ENCODE data around the gene HBZ.
"Not testable (repeated sequence)": the region's sequence is repeated elsewhere in the genome, so short reads cannot be mapped to it uniquely, and the experiment has no call there.

Gene HBZ

DNA sequence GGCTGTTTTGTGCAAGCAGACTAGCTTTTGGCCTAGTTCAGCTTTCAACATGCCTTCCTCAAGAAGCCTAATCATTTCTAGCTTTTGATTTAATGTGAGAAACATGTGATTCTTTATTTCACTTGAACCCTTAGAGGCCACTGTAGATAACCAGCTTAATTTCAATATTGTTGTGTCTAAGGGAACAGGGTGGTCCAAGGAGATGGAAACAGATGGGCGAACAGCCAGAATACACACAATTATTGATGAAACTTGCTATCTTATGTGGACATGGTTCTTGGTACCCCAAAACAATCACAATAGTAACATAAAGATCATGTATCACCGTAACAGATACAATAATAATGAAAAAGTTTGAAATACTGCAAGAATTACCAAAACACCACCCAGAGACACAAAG, 18.7 kb upstream of the HBZ start:
- DNase-seq (ENCODE audit: low spot score) = no peak

DNA sequence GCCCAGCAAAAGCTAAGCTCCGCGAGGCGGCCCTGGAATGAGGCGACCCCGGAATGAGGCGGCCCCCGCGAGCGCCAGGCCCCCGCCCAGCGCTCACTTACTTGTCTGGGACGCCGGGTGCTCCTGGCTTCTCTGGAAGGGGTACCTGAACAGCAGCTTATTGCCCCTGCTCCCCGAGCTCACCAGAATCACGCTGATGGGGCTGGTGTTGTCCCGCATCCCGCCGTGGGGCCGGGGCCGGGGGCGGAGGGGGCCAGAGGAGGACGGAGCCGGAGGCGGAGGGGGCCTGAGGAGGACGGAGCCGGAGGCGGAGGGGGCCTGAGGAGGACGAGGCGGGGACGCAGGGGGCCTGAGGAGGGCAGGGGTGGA, 14.4 kb upstream of the HBZ start:
- DNase-seq (ENCODE audit: low spot score) = no peak

DNA sequence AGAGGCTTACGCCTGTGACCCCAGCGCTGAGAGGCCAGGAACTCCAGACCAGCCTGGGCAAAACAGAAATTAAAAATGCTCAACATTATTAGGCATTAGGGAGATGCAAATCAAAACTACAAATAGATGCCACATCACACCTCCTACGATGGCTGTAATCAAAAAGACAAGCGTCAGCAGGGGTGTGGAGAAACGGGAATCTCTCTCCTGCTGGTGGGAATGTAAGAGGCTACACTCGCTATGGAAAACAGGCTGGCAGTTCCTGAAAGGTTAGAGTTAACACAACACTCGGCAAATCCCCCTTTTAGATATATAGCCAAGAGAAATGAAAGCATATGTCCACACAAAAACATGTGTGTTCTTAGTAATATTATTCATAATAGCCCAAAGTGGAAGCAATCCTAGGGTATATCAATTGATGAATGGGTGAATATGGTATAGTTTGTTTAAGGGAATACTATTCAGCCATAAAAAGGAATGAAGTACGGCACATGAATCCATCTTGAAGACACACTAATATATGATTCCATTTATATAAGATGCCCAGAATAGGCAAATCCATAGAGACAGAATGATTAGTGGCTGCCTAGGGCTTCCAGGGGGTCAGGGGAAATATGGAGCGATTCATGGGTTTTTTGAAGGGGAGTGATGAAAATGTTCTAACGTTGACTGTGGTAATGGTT, 12.1 kb upstream of the HBZ start:
- no peak for DNase-seq (ENCODE audit: low spot score)

GRCh38 chr16:142405-142967, 10.0 kb upstream of the HBZ start:
- no peak for DNase-seq (ENCODE audit: low spot score)

- no peak for DNase-seq (ENCODE audit: low spot score)
Measured at GRCh38 chr16:143047-143446, 9.4 kb upstream of the HBZ start.

GRCh38 chr16:143456-143855, 9.0 kb upstream of the HBZ start:
- no peak for DNase-seq (ENCODE audit: low spot score)

- DNase-seq (ENCODE audit: low spot score) = no peak
Measured at GRCh38 chr16:144797-145252, 7.6 kb upstream of the HBZ start.

DNA sequence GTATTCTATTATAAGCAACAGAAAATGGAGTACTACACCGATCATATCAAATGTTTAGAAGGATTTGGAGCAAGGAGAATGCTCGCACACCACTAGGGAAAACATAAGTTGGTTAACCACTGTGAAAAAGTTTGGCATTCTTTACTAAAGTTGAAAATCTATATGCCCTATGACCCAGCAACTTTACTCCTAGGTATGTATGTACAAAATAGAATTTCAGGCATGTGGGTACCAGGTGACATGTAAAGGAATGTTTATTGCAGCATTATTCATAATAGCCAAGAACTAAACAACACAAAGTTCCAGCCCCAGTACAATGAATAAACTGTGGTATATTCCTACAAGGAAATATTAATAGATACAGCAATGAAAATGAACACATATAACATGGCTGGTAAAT, 5.8 kb upstream of the HBZ start:
- DNase-seq (ENCODE audit: low spot score) = no peak

DNA sequence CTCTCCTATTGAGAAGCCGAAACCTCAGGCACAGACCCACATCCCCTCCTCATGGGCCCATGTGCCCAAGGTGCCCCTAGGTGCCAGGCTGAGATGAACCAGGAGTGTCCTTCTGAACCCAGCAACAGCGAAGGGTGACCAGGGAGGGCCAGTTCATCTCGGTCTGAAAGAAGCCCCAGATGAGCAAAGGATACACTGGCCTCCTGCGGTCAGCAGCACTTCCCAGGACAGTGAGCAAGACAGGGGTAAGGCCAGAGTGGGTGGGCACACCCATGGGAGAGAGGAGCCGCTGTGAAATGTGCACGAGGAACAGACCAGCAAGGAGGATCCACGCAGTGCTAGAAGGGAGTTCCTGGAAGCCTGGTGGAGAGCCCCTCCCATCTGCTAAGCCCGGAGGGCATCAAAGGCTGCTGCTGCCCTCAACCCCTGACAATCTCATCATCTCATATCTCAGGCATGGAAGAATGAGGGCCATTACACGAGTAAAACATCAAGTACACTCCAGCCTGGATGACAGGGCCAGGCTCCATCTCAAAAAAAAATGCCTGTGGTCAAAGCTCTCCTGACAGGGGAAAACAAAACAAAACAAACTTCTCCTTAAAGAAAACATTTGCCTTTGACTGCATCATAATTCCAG, 3.3 kb upstream of the HBZ start:
- no peak for DNase-seq (ENCODE audit: low spot score)

DNA sequence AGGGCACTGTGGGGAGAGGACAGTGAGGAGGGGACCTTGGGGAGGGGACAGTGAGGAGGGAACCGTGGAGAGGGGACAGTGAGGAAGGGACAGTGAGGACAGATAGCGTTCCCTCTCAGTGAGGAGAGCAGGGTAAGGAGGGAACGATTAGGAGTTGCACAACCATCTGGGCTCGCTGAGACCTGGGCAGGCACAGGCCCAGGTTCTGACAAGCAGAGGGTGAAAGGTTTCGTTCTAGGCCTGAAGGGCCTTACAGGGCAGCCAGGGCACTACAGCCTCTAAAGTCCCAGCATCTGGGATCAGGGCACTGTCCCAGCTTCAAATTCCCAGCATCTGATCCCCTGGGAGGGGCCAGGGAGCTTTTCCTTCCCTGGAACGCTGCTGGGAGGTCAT, 681 bp downstream of the HBZ start:
- DNase-seq (ENCODE audit: low spot score) = not testable (repeated sequence)

GRCh38 chr16:153550-154216, 1.2 kb downstream of the HBZ start:
- DNase-seq (ENCODE audit: low spot score) = not testable (repeated sequence)

GRCh38 chr16:154217-155030, 2.0 kb downstream of the HBZ start:
- no peak for DNase-seq (ENCODE audit: low spot score)

DNA sequence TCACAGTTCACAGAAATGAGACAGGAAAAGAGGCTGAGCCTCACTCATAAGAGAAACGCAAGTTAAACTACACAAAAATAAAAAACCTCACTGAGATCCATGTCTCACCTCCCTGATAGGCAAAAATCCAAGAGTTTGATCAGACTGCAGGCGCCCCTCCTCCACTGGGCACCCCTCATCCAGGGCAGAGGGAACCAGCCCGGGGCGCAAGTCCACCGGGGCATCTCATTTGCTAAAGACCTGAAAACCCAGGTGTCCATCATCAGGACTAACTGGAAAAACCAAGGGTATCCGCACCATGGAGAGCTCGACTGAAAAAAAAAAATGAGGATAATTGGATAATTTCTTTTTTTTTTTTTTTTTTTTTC, 2.6 kb downstream of the HBZ start:
- DNase-seq (ENCODE audit: low spot score) = no peak

GRCh38 chr16:159136-159849, 6.8 kb downstream of the HBZ start:
- no peak for DNase-seq (ENCODE audit: low spot score)

DNA sequence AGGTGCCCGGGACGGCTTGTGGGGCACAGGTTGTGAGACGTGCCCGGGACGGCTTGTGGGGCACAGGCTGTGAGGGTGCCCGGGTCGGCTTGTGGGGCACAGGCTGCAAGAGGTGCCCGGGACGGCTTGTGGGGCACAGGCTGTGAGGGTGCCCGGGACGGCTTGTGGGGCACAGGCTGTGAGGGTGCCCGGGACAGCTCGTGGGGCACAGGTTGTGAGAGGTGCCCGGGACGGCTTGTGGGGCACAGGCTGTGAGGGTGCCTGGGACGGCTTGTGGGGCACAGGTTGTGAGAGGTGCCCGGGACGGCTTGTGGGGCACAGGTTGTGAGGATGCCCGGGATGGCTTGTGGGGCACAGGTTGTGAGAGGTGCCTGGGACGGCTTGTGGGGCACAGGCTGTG, 7.8 kb downstream of the HBZ start:
- DNase-seq (ENCODE audit: low spot score) = not testable (repeated sequence)

- DNase-seq (ENCODE audit: low spot score) = no peak
Measured at GRCh38 chr16:160691-161190, 8.3 kb downstream of the HBZ start.

GRCh38 chr16:162271-162991, 10.0 kb downstream of the HBZ start:
- no peak for DNase-seq (ENCODE audit: low spot score)

DNA sequence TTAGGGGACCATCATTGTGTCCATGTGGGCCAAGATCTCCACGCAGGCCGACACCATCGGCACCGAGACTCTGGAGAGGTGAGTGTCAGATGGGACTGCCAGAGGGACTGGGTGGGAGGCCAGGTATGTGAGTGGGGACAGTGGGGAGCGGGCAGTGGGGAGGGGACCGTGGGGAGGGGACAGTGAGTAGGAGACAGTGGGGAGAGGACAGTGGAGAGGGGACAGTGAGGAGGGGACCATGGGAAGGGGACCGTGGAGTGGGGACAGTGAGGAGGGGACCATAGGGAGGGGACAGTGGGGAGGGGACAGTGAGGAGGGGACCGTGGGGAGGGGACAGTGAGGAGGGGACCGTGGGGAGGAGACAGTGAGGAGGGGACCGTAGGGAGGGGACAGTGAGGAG, 10.7 kb downstream of the HBZ start:
- DNase-seq (ENCODE audit: low spot score) = not testable (repeated sequence)

GRCh38 chr16:163696-164095, 11.3 kb downstream of the HBZ start:
- DNase-seq (ENCODE audit: low spot score) = not testable (repeated sequence)

GRCh38 chr16:164134-164823, 11.8 kb downstream of the HBZ start:
- not testable (repeated sequence) for DNase-seq (ENCODE audit: low spot score)

Measured in HuH-7 (cell line).